ENCODE measurements around the gene DKC1.
"Not testable (repeated sequence)": the region's sequence is repeated elsewhere in the genome, so short reads cannot be mapped to it uniquely, and the experiment has no call there.

DKC1 gene

GRCh38 chrX:154817048-154817618 is 54.5 kb downstream of the DKC1 start:
- not testable (repeated sequence) for H3K27ac ChIP-seq (ENCODE audit: low read length); H3K4me3 ChIP-seq (ENCODE audit: low read length); H3K36me3 ChIP-seq (replicated peaks; ENCODE audit: low read depth, low read length); H3K9me3 ChIP-seq (ENCODE audit: insufficient read depth, low read length); H3K4me2 ChIP-seq (ENCODE audit: low read length); H2AFZ ChIP-seq (ENCODE audit: low read depth, low read length); H3K79me2 ChIP-seq (ENCODE audit: low read length); H3K27me3 ChIP-seq (ENCODE audit: low read depth, low read length); H3K9ac ChIP-seq (ENCODE audit: low read length); H4K20me1 ChIP-seq (ENCODE audit: insufficient read depth, low read length)
- peaks cover 34% of the 10 kb centered on the region for H3K4me1 ChIP-seq (ENCODE audit: low read length)

- peaks cover 50% of the 10 kb centered on the region for H3K4me1 ChIP-seq (ENCODE audit: low read length)
- H3K9ac ChIP-seq (ENCODE audit: low read length), result peak overlapping the region; percentile 74
- H4K20me1 ChIP-seq (ENCODE audit: insufficient read depth, low read length), result no peaks in the 10 kb centered on the region
- H3K36me3 ChIP-seq (replicated peaks; ENCODE audit: low read depth, low read length), result no peaks in the 10 kb centered on the region
- no peak for TF ChIP-seq CTCF (IDR thresholded peaks at IDR 0.05; ENCODE audit: low read depth, low read length)
- no peak for TF ChIP-seq EZH2phosphoT487 (IDR thresholded peaks at IDR 0.05; ENCODE audit: low read depth)
- peak overlapping the region; percentile 73 for H3K4me3 ChIP-seq (ENCODE audit: low read length)
- no peaks in the 10 kb centered on the region for H3K79me2 ChIP-seq (ENCODE audit: low read length)
- H3K9me3 ChIP-seq (ENCODE audit: insufficient read depth, low read length), result no peaks in the 10 kb centered on the region
- H3K27ac ChIP-seq (ENCODE audit: low read length), result peak overlapping the region; percentile 96
- H3K27me3 ChIP-seq (ENCODE audit: low read depth, low read length), result no peaks in the 10 kb centered on the region
- H3K4me2 ChIP-seq (ENCODE audit: low read length), result peak overlapping the region; percentile 99
- peak overlapping the region; percentile 92 for H2AFZ ChIP-seq (ENCODE audit: low read depth, low read length)
Observed at GRCh38 chrX:154818916-154819770, 56.5 kb downstream of the DKC1 start.

GRCh38 chrX:154819771-154820341 is 57.2 kb downstream of the DKC1 start:
- peak overlapping the region; percentile 92; the same call in 1 of the 2 replicates for H2AFZ ChIP-seq (ENCODE audit: low read depth, low read length)
- TF ChIP-seq CTCF (IDR thresholded peaks at IDR 0.05; ENCODE audit: low read depth, low read length) (no peak), EZH2phosphoT487 (IDR thresholded peaks at IDR 0.05; ENCODE audit: low read depth) (no peak)
- H3K79me2 ChIP-seq (ENCODE audit: low read length), result no peaks in the 10 kb centered on the region
- H3K27me3 ChIP-seq (ENCODE audit: low read depth, low read length), result no peaks in the 10 kb centered on the region
- peak overlapping the region; percentile 74 for H3K9ac ChIP-seq (ENCODE audit: low read length)
- no peaks in the 10 kb centered on the region for H4K20me1 ChIP-seq (ENCODE audit: insufficient read depth, low read length)
- peak overlapping the region; percentile 73 for H3K4me3 ChIP-seq (ENCODE audit: low read length)
- peak overlapping the region; percentile 96 for H3K27ac ChIP-seq (ENCODE audit: low read length)
- H3K4me1 ChIP-seq (ENCODE audit: low read length), result peaks cover 50% of the 10 kb centered on the region
- no peaks in the 10 kb centered on the region for H3K36me3 ChIP-seq (replicated peaks; ENCODE audit: low read depth, low read length)
- no peaks in the 10 kb centered on the region for H3K9me3 ChIP-seq (ENCODE audit: insufficient read depth, low read length)
- peak overlapping the region; percentile 99 for H3K4me2 ChIP-seq (ENCODE audit: low read length)

- H3K4me2 ChIP-seq (ENCODE audit: low read length), result no peak overlapping the region
- H4K20me1 ChIP-seq (ENCODE audit: insufficient read depth, low read length), result no peaks in the 10 kb centered on the region
- no peaks in the 10 kb centered on the region for H3K9me3 ChIP-seq (ENCODE audit: insufficient read depth, low read length)
- H3K4me1 ChIP-seq (ENCODE audit: low read length), result peaks cover 55% of the 10 kb centered on the region
- H3K36me3 ChIP-seq (replicated peaks; ENCODE audit: low read depth, low read length), result no peaks in the 10 kb centered on the region
- H3K4me3 ChIP-seq (ENCODE audit: low read length), result no peak overlapping the region
- TF ChIP-seq EZH2phosphoT487 (IDR thresholded peaks at IDR 0.05; ENCODE audit: low read depth) (no peak), CTCF (IDR thresholded peaks at IDR 0.05; ENCODE audit: low read depth, low read length) (no peak)
- no peak overlapping the region for H3K9ac ChIP-seq (ENCODE audit: low read length)
- H3K27ac ChIP-seq (ENCODE audit: low read length), result 0 out of 2 replicates have a peak overlapping the region, but pooled peaks have one; percentile 60
- H3K79me2 ChIP-seq (ENCODE audit: low read length), result no peaks in the 10 kb centered on the region
- H2AFZ ChIP-seq (ENCODE audit: low read depth, low read length), result no peak overlapping the region
- no peaks in the 10 kb centered on the region for H3K27me3 ChIP-seq (ENCODE audit: low read depth, low read length)
Observed at GRCh38 chrX:154821523-154821922, 58.9 kb downstream of the DKC1 start.

All from OCI-LY3 (cell line).